Measurements from ENCODE around the gene GNG3.
"Not testable (repeated sequence)": the region's sequence is repeated elsewhere in the genome, so short reads cannot be mapped to it uniquely, and the experiment has no call there.

The GNG3 gene

DNA sequence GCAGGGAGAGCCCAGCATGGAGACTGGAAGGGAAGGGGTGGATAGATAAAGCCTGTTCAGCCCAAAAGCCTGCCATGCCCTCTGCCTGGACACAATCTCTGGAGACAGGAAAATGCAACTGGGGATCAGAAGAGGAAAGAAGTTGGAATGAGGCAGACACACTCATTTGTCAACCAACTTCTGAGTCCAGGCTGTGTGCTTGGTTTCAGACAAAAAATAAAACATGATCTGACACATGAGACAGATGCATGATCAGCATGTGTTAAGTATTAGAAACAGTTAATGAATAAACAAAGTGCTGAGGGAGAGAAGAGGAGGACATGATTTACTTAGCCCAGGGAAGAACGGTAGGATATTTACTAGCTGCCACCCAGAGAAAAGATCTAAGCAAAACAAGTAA is 19.0 kb upstream of the GNG3 start:
- TF ChIP-seq SNAI2 (CRISPR knock-in tag; IDR thresholded peaks at IDR 0.05), result no peak
- no peak for TF ChIP-seq POU6F1 (CRISPR knock-in tag; IDR thresholded peaks at IDR 0.05; ENCODE audit: borderline replicate concordance, low read depth)
- TF ChIP-seq ISL1 (CRISPR knock-in tag; IDR thresholded peaks at IDR 0.05), result no peak
- no peak for TF ChIP-seq ZNF565 (CRISPR knock-in tag; conservative IDR thresholded peaks at IDR 0.05; ENCODE audit: low read depth)
- TF ChIP-seq ZNF70 (CRISPR knock-in tag; IDR thresholded peaks at IDR 0.05), result no peak
- no peak for TF ChIP-seq ZFP3 (CRISPR knock-in tag; IDR thresholded peaks at IDR 0.05)
- no peak for TF ChIP-seq ESRRG (CRISPR knock-in tag; IDR thresholded peaks at IDR 0.05)
- no peak for ATAC-seq

GRCh38 chr11:62689421-62690183 is 17.9 kb upstream of the GNG3 start, which contains the start of gene LRRN4CL:
LRRN4CL (minus strand) TSS chr11:62689530; CDS start chr11:62688508, 1,022 bp downstream.
- ATAC-seq, result peak; percentile 14
- TF ChIP-seq ZNF565 (CRISPR knock-in tag; conservative IDR thresholded peaks at IDR 0.05; ENCODE audit: low read depth) (no peak), ISL1 (CRISPR knock-in tag; IDR thresholded peaks at IDR 0.05) (no peak), TOX (CRISPR knock-in tag; IDR thresholded peaks at IDR 0.05; ENCODE audit: borderline replicate concordance) (no peak), ZNF70 (CRISPR knock-in tag; IDR thresholded peaks at IDR 0.05) (no peak), ZFP3 (CRISPR knock-in tag; IDR thresholded peaks at IDR 0.05) (no peak), TCF4 (CRISPR knock-in tag; IDR thresholded peaks at IDR 0.05; ENCODE audit: borderline replicate concordance) (no peak), ZC3H10 (CRISPR knock-in tag; IDR thresholded peaks at IDR 0.05) (no peak)
- TF ChIP-seq, protein P1, sequence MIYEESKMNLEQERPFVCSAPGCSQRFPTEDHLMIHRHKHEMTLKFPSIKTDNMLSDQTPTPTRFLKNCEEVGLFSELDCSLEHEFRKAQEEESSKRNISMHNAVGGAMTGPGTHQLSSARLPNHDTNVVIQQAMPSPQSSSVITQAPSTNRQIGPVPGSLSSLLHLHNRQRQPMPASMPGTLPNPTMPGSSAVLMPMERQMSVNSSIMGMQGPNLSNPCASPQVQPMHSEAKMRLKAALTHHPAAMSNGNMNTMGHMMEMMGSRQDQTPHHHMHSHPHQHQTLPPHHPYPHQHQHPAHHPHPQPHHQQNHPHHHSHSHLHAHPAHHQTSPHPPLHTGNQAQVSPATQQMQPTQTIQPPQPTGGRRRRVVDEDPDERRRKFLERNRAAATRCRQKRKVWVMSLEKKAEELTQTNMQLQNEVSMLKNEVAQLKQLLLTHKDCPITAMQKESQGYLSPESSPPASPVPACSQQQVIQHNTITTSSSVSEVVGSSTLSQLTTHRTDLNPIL (CRISPR knock-in tag; IDR thresholded peaks at IDR 0.05; ENCODE audit: low read depth), result no peak

DNA sequence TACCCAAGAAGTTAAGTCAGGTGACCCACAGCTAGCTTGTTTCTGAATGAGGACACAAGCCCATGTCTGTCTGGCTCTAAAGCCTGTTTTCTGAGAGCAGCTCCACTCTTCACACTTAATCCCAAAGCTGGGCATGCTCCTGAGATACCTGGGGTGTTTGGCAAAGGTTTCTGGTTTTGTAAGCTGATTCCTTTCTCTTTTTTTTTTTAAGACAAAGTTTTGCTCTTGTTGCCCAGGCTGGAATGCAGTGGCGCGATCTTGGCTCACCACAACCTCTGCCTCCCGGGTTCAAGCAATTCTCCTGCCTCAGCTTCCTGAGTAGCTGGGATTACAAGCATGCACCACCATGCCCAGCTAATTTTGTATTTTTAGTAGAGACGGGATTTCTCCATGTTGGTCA is 13.9 kb upstream of the GNG3 start:
- not testable (repeated sequence) for ATAC-seq

- peak; percentile 91 for ATAC-seq
- TF ChIP-seq, protein P2, sequence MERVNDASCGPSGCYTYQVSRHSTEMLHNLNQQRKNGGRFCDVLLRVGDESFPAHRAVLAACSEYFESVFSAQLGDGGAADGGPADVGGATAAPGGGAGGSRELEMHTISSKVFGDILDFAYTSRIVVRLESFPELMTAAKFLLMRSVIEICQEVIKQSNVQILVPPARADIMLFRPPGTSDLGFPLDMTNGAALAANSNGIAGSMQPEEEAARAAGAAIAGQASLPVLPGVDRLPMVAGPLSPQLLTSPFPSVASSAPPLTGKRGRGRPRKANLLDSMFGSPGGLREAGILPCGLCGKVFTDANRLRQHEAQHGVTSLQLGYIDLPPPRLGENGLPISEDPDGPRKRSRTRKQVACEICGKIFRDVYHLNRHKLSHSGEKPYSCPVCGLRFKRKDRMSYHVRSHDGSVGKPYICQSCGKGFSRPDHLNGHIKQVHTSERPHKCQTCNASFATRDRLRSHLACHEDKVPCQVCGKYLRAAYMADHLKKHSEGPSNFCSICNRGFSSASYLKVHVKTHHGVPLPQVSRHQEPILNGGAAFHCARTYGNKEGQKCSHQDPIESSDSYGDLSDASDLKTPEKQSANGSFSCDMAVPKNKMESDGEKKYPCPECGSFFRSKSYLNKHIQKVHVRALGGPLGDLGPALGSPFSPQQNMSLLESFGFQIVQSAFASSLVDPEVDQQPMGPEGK (CRISPR knock-in tag; IDR thresholded peaks at IDR 0.05; ENCODE audit: borderline replicate concordance), result no peak
- TF ChIP-seq OSR1 (CRISPR knock-in tag; IDR thresholded peaks at IDR 0.05) (no peak), TCF4 (CRISPR knock-in tag; IDR thresholded peaks at IDR 0.05; ENCODE audit: borderline replicate concordance) (no peak)
These were observed 12.9 kb upstream of the GNG3 start for GRCh38 chr11:62694455-62695167.

DNA sequence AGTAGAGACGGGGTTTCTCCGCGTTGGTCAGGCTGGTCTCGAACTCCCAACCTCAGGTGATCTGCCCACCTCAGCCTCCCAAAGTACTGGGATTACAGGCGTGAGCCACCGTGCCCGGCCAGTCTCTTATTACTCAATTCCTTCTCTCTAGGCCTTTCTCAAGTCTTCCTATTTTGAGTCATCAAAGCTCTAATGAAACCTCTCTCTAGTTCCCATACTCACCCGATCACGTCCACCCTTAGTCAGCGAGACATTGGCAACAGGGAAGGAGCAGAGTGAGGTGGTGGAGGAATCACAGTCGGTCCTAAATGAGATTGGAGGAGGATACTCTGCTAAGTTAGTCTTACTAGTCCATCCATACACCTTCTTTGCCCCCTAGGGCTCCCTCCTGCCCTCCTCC is 5.2 kb upstream of the GNG3 start:
- ATAC-seq, result no peak
- TF ChIP-seq ZNF565 (CRISPR knock-in tag; conservative IDR thresholded peaks at IDR 0.05; ENCODE audit: low read depth), result no peak
- TF ChIP-seq ZFP30 (CRISPR knock-in tag; IDR thresholded peaks at IDR 0.05), result no peak
- TF ChIP-seq SNAI2 (CRISPR knock-in tag; IDR thresholded peaks at IDR 0.05), result no peak

DNA sequence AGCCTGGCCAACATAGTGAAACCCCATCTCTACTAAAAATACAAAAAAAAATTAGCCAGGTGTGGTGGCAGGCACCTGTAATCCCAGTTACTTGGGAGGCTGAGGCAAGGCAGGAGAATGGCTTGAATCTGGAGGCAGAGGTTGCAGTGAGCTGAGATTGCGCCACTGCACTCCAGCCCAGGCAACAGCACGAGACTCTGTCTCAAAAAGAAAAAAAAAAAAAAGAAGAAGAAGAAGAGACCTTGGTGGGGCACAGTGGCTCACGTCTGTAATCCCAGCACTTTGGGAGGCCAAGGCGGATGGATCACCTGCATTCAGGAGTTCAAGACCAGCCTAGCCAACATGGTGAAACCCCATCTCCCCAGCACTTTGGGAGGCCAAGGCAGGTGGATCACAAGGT is 3.6 kb upstream of the GNG3 start:
- not testable (repeated sequence) for ATAC-seq

DNA sequence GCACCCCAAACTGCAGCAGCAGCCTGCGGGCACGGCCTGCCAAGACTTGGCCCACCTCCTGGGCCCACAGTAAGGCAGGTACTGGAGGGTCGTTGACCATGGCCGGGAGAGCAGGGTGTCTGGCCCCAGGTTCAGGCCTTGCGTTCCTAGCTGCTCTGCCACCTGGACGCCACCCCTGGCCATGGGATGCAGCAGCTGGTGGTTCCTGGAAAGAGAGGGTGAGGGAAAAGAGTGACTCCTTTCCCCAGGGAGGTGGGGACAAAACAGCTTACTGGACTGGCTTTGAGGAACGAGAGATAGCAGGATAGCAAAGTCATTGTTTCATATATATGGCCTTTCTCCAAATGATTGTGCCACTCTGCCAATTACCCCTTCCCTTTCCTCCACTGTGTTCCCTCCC is 2.1 kb upstream of the GNG3 start:
- peak; percentile 0 for ATAC-seq
- TF ChIP-seq TSHZ2 (CRISPR knock-in tag; IDR thresholded peaks at IDR 0.05), result no peak
- TF ChIP-seq ZNF70 (CRISPR knock-in tag; IDR thresholded peaks at IDR 0.05), result no peak
- no peak for TF ChIP-seq ZNF8 (CRISPR knock-in tag; IDR thresholded peaks at IDR 0.05)
- TF ChIP-seq ZC3H10 (CRISPR knock-in tag; IDR thresholded peaks at IDR 0.05), result no peak
- TF ChIP-seq RARB (CRISPR knock-in tag; IDR thresholded peaks at IDR 0.05), result no peak

All from SK-N-SH treated with all-trans-retinoic acid at 6 μM for 48 hours (cell line).